Measurements from ENCODE around the gene KLHL21. TPM values are rescaled to one million over a fixed set of nuclear protein-coding genes. Genes with fewer than 3 reads are reported as not detected.

KLHL21 gene
- total and polyA plus RNA-seq, 10 of the 15 experiments (the other 5 are each of a cell fraction or from before 2014, with no cell fraction given) = 0.76 to 12.2 (median 5.2) TPM

- TF ChIP-seq, protein P1, sequence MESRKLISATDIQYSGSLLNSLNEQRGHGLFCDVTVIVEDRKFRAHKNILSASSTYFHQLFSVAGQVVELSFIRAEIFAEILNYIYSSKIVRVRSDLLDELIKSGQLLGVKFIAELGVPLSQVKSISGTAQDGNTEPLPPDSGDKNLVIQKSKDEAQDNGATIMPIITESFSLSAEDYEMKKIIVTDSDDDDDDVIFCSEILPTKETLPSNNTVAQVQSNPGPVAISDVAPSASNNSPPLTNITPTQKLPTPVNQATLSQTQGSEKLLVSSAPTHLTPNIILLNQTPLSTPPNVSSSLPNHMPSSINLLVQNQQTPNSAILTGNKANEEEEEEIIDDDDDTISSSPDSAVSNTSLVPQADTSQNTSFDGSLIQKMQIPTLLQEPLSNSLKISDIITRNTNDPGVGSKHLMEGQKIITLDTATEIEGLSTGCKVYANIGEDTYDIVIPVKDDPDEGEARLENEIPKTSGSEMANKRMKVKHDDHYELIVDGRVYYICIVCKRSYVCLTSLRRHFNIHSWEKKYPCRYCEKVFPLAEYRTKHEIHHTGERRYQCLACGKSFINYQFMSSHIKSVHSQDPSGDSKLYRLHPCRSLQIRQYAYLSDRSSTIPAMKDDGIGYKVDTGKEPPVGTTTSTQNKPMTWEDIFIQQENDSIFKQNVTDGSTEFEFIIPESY (IDR thresholded peaks at IDR 0.05) = no peak
- TF ChIP-seq EED (IDR thresholded peaks at IDR 0.05; ENCODE audit: low read depth) = no peak
These were observed 27.9 kb downstream of the KLHL21 start (continued) for GRCh38 chr1:6574818-6575217.

GRCh38 chr1:6574025-6574620 is 28.5 kb downstream of the KLHL21 start:
- Histone ChIP-seq H2AFZ (ENCODE audit: control insufficient read depth, low read depth, low read length) (no peak overlapping the region), H3K27ac (ENCODE audit: control insufficient read depth, insufficient read depth) (no peak overlapping the region), H3K4me2 (ENCODE audit: control insufficient read depth, insufficient read depth) (no peak overlapping the region), H3K36me3 (ENCODE audit: control insufficient read depth in 2 of 2, insufficient read depth in 2 of 2, low read length in 1 of 2) (no peaks in the 10 kb centered on the region), H3K79me2 (ENCODE audit: control insufficient read depth, insufficient read depth, low read length) (no peaks in the 10 kb centered on the region), H4K20me1 (ENCODE audit: control insufficient read depth, insufficient read depth) (no peaks in the 10 kb centered on the region), H3K4me3 (no peak overlapping the region), H3K27me3 (replicated peaks in 1 of 2; ENCODE audit: control insufficient read depth in 2 of 2, insufficient read depth in 2 of 2, low read length in 1 of 2) (no peaks in the 10 kb centered on the region), H3K4me1 (ENCODE audit: control insufficient read depth, insufficient read depth, low read length) (peaks cover under 1% of the 10 kb centered on the region; the same call in 1 of the 2 replicates), H3K9me3 (replicated peaks; ENCODE audit: control insufficient read depth, insufficient read depth, low read length) (no peaks in the 10 kb centered on the region; the same call in 1 of the 3 replicates), H3K9ac (ENCODE audit: control insufficient read depth, insufficient read depth, low read length) (no peak overlapping the region)
- ATAC-seq (no peak), FAIRE-seq (no peak), DNase-seq (ENCODE audit: low read depth, low spot score) (no peak)
- ChIA-PET RAD21 (ENCODE audit: unreplicated experiment) (no interaction called here), SMC1A (ENCODE audit: uncharacterized antibody, unreplicated experiment) (no interaction called here), POLR2A (no interaction called here), CTCF (interaction anchor here (2.1 kb wide), 1 partner anchor 20 kb away, joined by 6 read pairs; the partner anchor contains the start of genes NOL9 and TAS1R1)
- TF ChIP-seq ZBTB11 (CRISPR knock-in tag; IDR thresholded peaks at IDR 0.05) (no peak), SUZ12 (IDR thresholded peaks at IDR 0.05; ENCODE audit: unreplicated experiment) (no peak), SMC3 (IDR thresholded peaks at IDR 0.05; ENCODE audit: borderline replicate concordance, low read length) (no peak), MAX (IDR thresholded peaks at IDR 0.05; ENCODE audit: low read depth, low read length) (no peak), TCF3 (IDR thresholded peaks at IDR 0.05; ENCODE audit: borderline replicate concordance, insufficient read depth, low read depth, low read length) (no peak), TCF12 (IDR thresholded peaks at IDR 0.05; ENCODE audit: low read depth, low read length) (no peak), SRF (IDR thresholded peaks at IDR 0.05; ENCODE audit: low read depth in 2 of 2, low read length in 2 of 2) (no peak), E2F4 (IDR thresholded peaks at IDR 0.05; ENCODE audit: low read depth, low read length) (no peak), GATAD2B (conservative IDR thresholded peaks at IDR 0.05; ENCODE audit: low read depth) (no peak)
- intact Hi-C loops (cut with micrococcal nuclease; ENCODE audit: unreplicated experiment) = no loop called here
- 55% methylated on average over 8 of the region's 8 CpGs for WGBS (ENCODE audit: insufficient coverage, insufficient replicate concordance, low lambda C conversion rate, missing lambda C conversion rate)
- in situ Hi-C loops (cut with MboI) = no loop called here
- no TSS peak for BruUV-seq (replicated peaks)

Data from GM12878 (cell line).